SK-N-SH treated with all-trans-retinoic acid at 6 μM for 48 hours (cell line): ENCODE results near the gene PPT2.

ENCODE experiments used
- ATAC-seq: fragments of 200-7000 bp; cut with Tn5 transposase; 3 replicates; pipeline ENCODE4 v1.9.1; 2020; ENCODE audit warnings: mild to moderate bottlenecking, moderate library complexity
- ARNTL ChIP-seq: fragments of 450-650 bp; formaldehyde crosslinking; IDR thresholded peaks from 2 replicates; pipeline ENCODE4 v1.5.0; 2020; ENCODE audit warnings: low read depth, mild to moderate bottlenecking, moderate library complexity, borderline replicate concordance
- BACH2 ChIP-seq: fragments of 250-450 bp; sonication (Bioruptor Pico); IDR thresholded peaks from 2 replicates; pipeline ENCODE4 v1.9.0; 2021; ENCODE audit warnings: mild to moderate bottlenecking, borderline replicate concordance
- CSDC2 ChIP-seq: fragments of 250-450 bp; sonication (Bioruptor Pico); IDR thresholded peaks from 2 replicates; pipeline ENCODE4 v1.5.0; 2020; ENCODE audit warnings: mild to moderate bottlenecking, moderate library complexity
- GLIS3 ChIP-seq: fragments of 250-450 bp; sonication (Bioruptor Pico); IDR thresholded peaks from 2 replicates; pipeline ENCODE4 v1.5.0; 2020; ENCODE audit warnings: mild to moderate bottlenecking, moderate library complexity
- ISL1 ChIP-seq: fragments of 250-450 bp; sonication (Bioruptor Pico); IDR thresholded peaks from 2 replicates; pipeline ENCODE4 v2.1.2; 2022; ENCODE audit warnings: mild to moderate bottlenecking, moderate library complexity
- OSR1 ChIP-seq: fragments of 250-450 bp; sonication (Bioruptor Pico); IDR thresholded peaks from 2 replicates; pipeline ENCODE4 v1.8.0; 2022; ENCODE audit warnings: moderate library complexity, mild to moderate bottlenecking, inconsistent platforms
- PATZ1 ChIP-seq: fragments of 250-450 bp; sonication (Bioruptor Pico); IDR thresholded peaks from 2 replicates; pipeline ENCODE4 v1.8.0; 2020; ENCODE audit warnings: mild to moderate bottlenecking, moderate library complexity, borderline replicate concordance
- PPARA ChIP-seq: fragments of 250-450 bp; sonication (Bioruptor Pico); IDR thresholded peaks from 2 replicates; pipeline ENCODE4 v1.5.0; 2020; ENCODE audit warnings: mild to moderate bottlenecking, borderline replicate concordance
- RARB ChIP-seq: fragments of 250-450 bp; sonication (Bioruptor Pico); IDR thresholded peaks from 2 replicates; pipeline ENCODE4 v1.8.0; 2021; ENCODE audit warnings: mild to moderate bottlenecking, moderate library complexity
- SNAI2 ChIP-seq: fragments of 250-450 bp; sonication (Bioruptor Pico); IDR thresholded peaks from 2 replicates; pipeline ENCODE4 v1.5.0; 2020; ENCODE audit warnings: mild to moderate bottlenecking, moderate library complexity
- TOX ChIP-seq: fragments of 250-450 bp; sonication (Bioruptor Pico); IDR thresholded peaks from 2 replicates; pipeline ENCODE4 v1.8.0; 2021; ENCODE audit warnings: mild to moderate bottlenecking, moderate library complexity, borderline replicate concordance
- ZC3H10 ChIP-seq: fragments of 250-450 bp; sonication (Bioruptor Pico); IDR thresholded peaks from 2 replicates; pipeline ENCODE4 v1.5.1; 2021; ENCODE audit warnings: mild to moderate bottlenecking, moderate library complexity
- ZFP3 ChIP-seq: fragments of 250-450 bp; sonication (Bioruptor Pico); IDR thresholded peaks from 2 replicates; pipeline ENCODE4 v1.5.0; 2020; ENCODE audit warnings: mild to moderate bottlenecking, moderate library complexity
- ZFP30 ChIP-seq: fragments of 450-650 bp; formaldehyde crosslinking; IDR thresholded peaks from 2 replicates; pipeline ENCODE4 v1.5.0; 2022; ENCODE audit warnings: mild to moderate bottlenecking, moderate library complexity
- ZNF565 ChIP-seq: fragments of 450-650 bp; formaldehyde crosslinking; conservative IDR thresholded peaks from 2 replicates; pipeline ENCODE4 v1.5.0; 2020; ENCODE audit warnings: low read depth, mild to moderate bottlenecking, moderate library complexity
- ZNF70 ChIP-seq: fragments of 450-650 bp; formaldehyde crosslinking; IDR thresholded peaks from 2 replicates; pipeline ENCODE4 v1.5.0; 2020; ENCODE audit warnings: mild to moderate bottlenecking, moderate library complexity
- ZNF8 ChIP-seq: fragments of 450-650 bp; formaldehyde crosslinking; IDR thresholded peaks from 2 replicates; pipeline ENCODE4 v1.5.0; 2020; ENCODE audit warnings: mild to moderate bottlenecking, moderate library complexity
- TF ChIP-seq, protein P1 (sequence below): fragments of 250-450 bp; sonication (Bioruptor Pico); IDR thresholded peaks from 2 replicates; pipeline ENCODE4 v1.5.1; 2021; ENCODE audit warnings: mild to moderate bottlenecking, moderate library complexity
- TF ChIP-seq, protein P2 (sequence below): fragments of 250-450 bp; sonication (Bioruptor Pico); IDR thresholded peaks from 2 replicates; pipeline ENCODE4 v1.5.1; 2020; ENCODE audit warnings: low read depth, mild to moderate bottlenecking, moderate library complexity
- TF ChIP-seq, protein P3 (sequence below): fragments of 250-450 bp; sonication (Bioruptor Pico); IDR thresholded peaks from 2 replicates; pipeline ENCODE4 v1.5.0; 2020; ENCODE audit warnings: mild to moderate bottlenecking, moderate library complexity
- TF ChIP-seq, protein P4 (sequence below): fragments of 250-450 bp; sonication (Bioruptor Pico); IDR thresholded peaks from 2 replicates; pipeline ENCODE4 v1.8.0; 2021; ENCODE audit warnings: low read depth, mild to moderate bottlenecking, moderate library complexity, borderline replicate concordance

PPT2 gene

GRCh38 chr6:32188381-32189068 is 34.6 kb downstream of the PPT2 start:
- TF ChIP-seq ZFP30 (CRISPR knock-in tag) (no peak), ARNTL (CRISPR knock-in tag) (no peak), BACH2 (no peak), ZC3H10 (CRISPR knock-in tag) (no peak), SNAI2 (CRISPR knock-in tag) (no peak), RARB (CRISPR knock-in tag) (no peak), PPARA (CRISPR knock-in tag) (no peak), ZNF565 (CRISPR knock-in tag) (no peak), ZNF70 (CRISPR knock-in tag) (no peak), GLIS3 (CRISPR knock-in tag) (no peak), OSR1 (CRISPR knock-in tag) (no peak), ZNF8 (CRISPR knock-in tag) (no peak), CSDC2 (CRISPR knock-in tag) (no peak), ZFP3 (CRISPR knock-in tag) (no peak), TOX (CRISPR knock-in tag) (no peak)
- TF ChIP-seq, protein P1, sequence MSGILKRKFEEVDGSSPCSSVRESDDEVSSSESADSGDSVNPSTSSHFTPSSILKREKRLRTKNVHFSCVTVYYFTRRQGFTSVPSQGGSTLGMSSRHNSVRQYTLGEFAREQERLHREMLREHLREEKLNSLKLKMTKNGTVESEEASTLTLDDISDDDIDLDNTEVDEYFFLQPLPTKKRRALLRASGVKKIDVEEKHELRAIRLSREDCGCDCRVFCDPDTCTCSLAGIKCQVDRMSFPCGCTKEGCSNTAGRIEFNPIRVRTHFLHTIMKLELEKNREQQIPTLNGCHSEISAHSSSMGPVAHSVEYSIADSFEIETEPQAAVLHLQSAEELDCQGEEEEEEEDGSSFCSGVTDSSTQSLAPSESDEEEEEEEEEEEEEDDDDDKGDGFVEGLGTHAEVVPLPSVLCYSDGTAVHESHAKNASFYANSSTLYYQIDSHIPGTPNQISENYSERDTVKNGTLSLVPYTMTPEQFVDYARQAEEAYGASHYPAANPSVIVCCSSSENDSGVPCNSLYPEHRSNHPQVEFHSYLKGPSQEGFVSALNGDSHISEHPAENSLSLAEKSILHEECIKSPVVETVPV, result no peak
- TF ChIP-seq, protein P2, sequence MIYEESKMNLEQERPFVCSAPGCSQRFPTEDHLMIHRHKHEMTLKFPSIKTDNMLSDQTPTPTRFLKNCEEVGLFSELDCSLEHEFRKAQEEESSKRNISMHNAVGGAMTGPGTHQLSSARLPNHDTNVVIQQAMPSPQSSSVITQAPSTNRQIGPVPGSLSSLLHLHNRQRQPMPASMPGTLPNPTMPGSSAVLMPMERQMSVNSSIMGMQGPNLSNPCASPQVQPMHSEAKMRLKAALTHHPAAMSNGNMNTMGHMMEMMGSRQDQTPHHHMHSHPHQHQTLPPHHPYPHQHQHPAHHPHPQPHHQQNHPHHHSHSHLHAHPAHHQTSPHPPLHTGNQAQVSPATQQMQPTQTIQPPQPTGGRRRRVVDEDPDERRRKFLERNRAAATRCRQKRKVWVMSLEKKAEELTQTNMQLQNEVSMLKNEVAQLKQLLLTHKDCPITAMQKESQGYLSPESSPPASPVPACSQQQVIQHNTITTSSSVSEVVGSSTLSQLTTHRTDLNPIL (CRISPR knock-in tag), result no peak
- no peak for ATAC-seq

GRCh38 chr6:32189069-32189741 is 35.3 kb downstream of the PPT2 start:
- no peak for TF ChIP-seq ZNF70 (CRISPR knock-in tag)
- no peak for TF ChIP-seq ARNTL (CRISPR knock-in tag)
- ATAC-seq, result peak; percentile 20

DNA sequence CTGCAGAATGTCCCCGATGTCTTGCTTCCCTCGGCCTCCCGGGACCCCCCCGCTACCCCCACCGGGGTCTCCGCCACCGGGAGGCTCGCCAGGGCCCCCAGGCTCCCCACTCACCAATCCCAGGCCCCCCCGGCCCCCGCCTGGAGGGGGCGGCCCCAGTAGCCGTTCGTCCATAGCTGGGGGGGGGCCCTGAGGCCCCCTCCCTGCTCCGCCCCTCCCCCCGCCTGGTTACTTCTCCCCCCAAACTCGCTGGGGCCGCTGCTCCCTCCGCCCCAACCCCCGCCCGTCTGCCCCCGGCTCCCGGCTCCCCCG is 35.8 kb downstream of the PPT2 start:
- ATAC-seq, result no peak
- TF ChIP-seq PATZ1 (CRISPR knock-in tag), result 0 out of 2 replicates have a peak, but pooled peaks have one; percentile 64
- no peak for TF ChIP-seq SNAI2 (CRISPR knock-in tag)
- no peak for TF ChIP-seq ARNTL (CRISPR knock-in tag)

- peak; percentile 61 for ATAC-seq
- TF ChIP-seq ZFP3 (CRISPR knock-in tag), result no peak
- TF ChIP-seq SNAI2 (CRISPR knock-in tag), result no peak
- TF ChIP-seq, protein P3, sequence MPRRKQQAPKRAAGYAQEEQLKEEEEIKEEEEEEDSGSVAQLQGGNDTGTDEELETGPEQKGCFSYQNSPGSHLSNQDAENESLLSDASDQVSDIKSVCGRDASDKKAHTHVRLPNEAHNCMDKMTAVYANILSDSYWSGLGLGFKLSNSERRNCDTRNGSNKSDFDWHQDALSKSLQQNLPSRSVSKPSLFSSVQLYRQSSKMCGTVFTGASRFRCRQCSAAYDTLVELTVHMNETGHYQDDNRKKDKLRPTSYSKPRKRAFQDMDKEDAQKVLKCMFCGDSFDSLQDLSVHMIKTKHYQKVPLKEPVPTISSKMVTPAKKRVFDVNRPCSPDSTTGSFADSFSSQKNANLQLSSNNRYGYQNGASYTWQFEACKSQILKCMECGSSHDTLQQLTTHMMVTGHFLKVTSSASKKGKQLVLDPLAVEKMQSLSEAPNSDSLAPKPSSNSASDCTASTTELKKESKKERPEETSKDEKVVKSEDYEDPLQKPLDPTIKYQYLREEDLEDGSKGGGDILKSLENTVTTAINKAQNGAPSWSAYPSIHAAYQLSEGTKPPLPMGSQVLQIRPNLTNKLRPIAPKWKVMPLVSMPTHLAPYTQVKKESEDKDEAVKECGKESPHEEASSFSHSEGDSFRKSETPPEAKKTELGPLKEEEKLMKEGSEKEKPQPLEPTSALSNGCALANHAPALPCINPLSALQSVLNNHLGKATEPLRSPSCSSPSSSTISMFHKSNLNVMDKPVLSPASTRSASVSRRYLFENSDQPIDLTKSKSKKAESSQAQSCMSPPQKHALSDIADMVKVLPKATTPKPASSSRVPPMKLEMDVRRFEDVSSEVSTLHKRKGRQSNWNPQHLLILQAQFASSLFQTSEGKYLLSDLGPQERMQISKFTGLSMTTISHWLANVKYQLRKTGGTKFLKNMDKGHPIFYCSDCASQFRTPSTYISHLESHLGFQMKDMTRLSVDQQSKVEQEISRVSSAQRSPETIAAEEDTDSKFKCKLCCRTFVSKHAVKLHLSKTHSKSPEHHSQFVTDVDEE (CRISPR knock-in tag), result no peak
- no peak for TF ChIP-seq ZNF8 (CRISPR knock-in tag)
- no peak for TF ChIP-seq ISL1 (CRISPR knock-in tag)
- TF ChIP-seq, protein P4, sequence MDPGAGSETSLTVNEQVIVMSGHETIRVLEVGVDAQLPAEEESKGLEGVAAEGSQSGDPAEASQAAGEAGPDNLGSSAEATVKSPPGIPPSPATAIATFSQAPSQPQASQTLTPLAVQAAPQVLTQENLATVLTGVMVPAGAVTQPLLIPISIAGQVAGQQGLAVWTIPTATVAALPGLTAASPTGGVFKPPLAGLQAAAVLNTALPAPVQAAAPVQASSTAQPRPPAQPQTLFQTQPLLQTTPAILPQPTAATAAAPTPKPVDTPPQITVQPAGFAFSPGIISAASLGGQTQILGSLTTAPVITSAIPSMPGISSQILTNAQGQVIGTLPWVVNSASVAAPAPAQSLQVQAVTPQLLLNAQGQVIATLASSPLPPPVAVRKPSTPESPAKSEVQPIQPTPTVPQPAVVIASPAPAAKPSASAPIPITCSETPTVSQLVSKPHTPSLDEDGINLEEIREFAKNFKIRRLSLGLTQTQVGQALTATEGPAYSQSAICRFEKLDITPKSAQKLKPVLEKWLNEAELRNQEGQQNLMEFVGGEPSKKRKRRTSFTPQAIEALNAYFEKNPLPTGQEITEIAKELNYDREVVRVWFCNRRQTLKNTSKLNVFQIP (CRISPR knock-in tag), result no peak
- no peak for TF ChIP-seq OSR1 (CRISPR knock-in tag)
Measured at GRCh38 chr6:32190054-32190851, 36.3 kb downstream of the PPT2 start, which contains the start of gene PBX2. Gene PBX2 (minus strand): TSS chr6:32190202. CDS start chr6:32189915, 287 bp downstream.
